ENCODE measurements around the gene MORF4L1.

- TF ChIP-seq CTCF (IDR thresholded peaks at IDR 0.05 in 4 of 5, conservative IDR thresholded peaks at IDR 0.05 in 1 of 5) = no peak
- no peak for TF ChIP-seq POLR2A (IDR thresholded peaks at IDR 0.05)
These were observed 39.6 kb downstream of the MORF4L1 start for GRCh38 chr15:78912316-78912715.

All from gastrocnemius medialis (tissue), 4 donors.